GM12878 (cell line): ENCODE measurements around the gene NHS. TPM values are rescaled to one million over a fixed set of nuclear protein-coding genes. Genes with fewer than 3 reads are reported as not detected.

Experiments used
- ATAC-seq: fragments of 200-7000 bp; cut with Tn5 transposase; 3 replicates; pipeline ENCODE4 v1.9.1; 2020; ENCODE audit warnings: mild to moderate bottlenecking, moderate library complexity
- BruUV-seq: library from RNA; stranded (reverse); fragments of 400-500 nt; replicated peaks from 2 replicates; lab custom pipeline; 2021; lab: Mats Ljungman, UMichigan
- CTCF ChIA-PET: fragments of 300-600 bp; sonication (Branson Sonifier 250); formaldehyde crosslinking; extraction: SDS; loops from one replicate; lab custom pipeline; 2021; ENCODE audit warnings: inconsistent platforms; lab: Yijun Ruan, JAX
- POLR2A ChIA-PET: fragments of 350-600 bp; formaldehyde crosslinking; extraction: SDS; loops from one replicate; lab custom pipeline; 2021; ENCODE audit warnings: inconsistent platforms; lab: Charles Lee
- RAD21 ChIA-PET: fragments of 300-600 bp; sonication (Branson Sonifier 250); formaldehyde crosslinking; loops from one replicate; lab custom pipeline; 2023; ENCODE audit warnings: antibody characterized with exemption; ENCODE audit not compliant: unreplicated experiment; lab: Charles Lee
- SMC1A ChIA-PET: fragments of 300-600 bp; sonication (Branson Sonifier 250); formaldehyde crosslinking; loops from one replicate; lab custom pipeline; 2023; ENCODE audit not compliant: unreplicated experiment, uncharacterized antibody; lab: Charles Lee
- DNase-seq: peaks from one replicate; pipeline ENCODE4 v3.0.0-alpha.2; 2011; ENCODE audit warnings: low read depth, low spot score
- FAIRE-seq: peaks from 3 replicates; lab custom pipeline; 2011; peaks lifted over from hg19 to GRCh38; lab: Jason Lieb, UNC
- H2AFZ ChIP-seq: 2 replicates; pipeline ENCODE4 v1.6.0; 2011; ENCODE audit warnings: low read depth, low read length, control low read depth; ENCODE audit not compliant: control insufficient read depth
- H3K27ac ChIP-seq: 2 replicates; pipeline ENCODE4 v1.5.1; 2011; ENCODE audit warnings: control low read depth; ENCODE audit not compliant: control insufficient read depth, insufficient read depth
- H3K27me3 ChIP-seq, 2 experiments: replicated peaks in 1 of 2; 2 replicates each; pipeline versions ENCODE4 v1.6.0 to v1.6.1; 2011; ENCODE audit warnings: low read length in 1 of 2; ENCODE audit not compliant: control insufficient read depth in 2 of 2, insufficient read depth in 2 of 2
- H3K36me3 ChIP-seq, 2 experiments: 2 replicates each; pipeline ENCODE4 v1.5.1; 2011; ENCODE audit warnings: low read length in 1 of 2; ENCODE audit not compliant: control insufficient read depth in 2 of 2, insufficient read depth in 2 of 2
- H3K4me1 ChIP-seq: 2 replicates; pipeline ENCODE4 v1.6.1; 2011; ENCODE audit warnings: mild to moderate bottlenecking, low read length, moderate library complexity, mixed read lengths; ENCODE audit not compliant: control insufficient read depth, insufficient read depth
- H3K4me2 ChIP-seq: 2 replicates; pipeline ENCODE4 v1.6.0; 2011; ENCODE audit warnings: control low read depth; ENCODE audit not compliant: control insufficient read depth, insufficient read depth
- H3K4me3 ChIP-seq: fragments of 200-600 bp; sonication (generic); 2 replicates; pipeline ENCODE4 v1.5.1; 2016
- H3K79me2 ChIP-seq: 2 replicates; pipeline ENCODE4 v1.6.0; 2011; ENCODE audit warnings: low read length; ENCODE audit not compliant: control insufficient read depth, insufficient read depth
- H3K9ac ChIP-seq: 2 replicates; pipeline ENCODE4 v1.8.0; 2011; ENCODE audit warnings: low read length, control low read depth, mixed read lengths; ENCODE audit not compliant: control insufficient read depth, insufficient read depth
- H3K9me3 ChIP-seq: replicated peaks from 3 replicates; pipeline ENCODE4 v1.5.1; 2011; ENCODE audit warnings: mild to moderate bottlenecking, low read length; ENCODE audit not compliant: control insufficient read depth, insufficient read depth
- H4K20me1 ChIP-seq: 2 replicates; pipeline ENCODE4 v1.6.0; 2011; ENCODE audit not compliant: control insufficient read depth, insufficient read depth
- BMI1 ChIP-seq: fragments of 450-650 bp; IDR thresholded peaks from 2 replicates; pipeline ENCODE4 v1.6.1; 2016; ENCODE audit warnings: mild to moderate bottlenecking, moderate library complexity, borderline replicate concordance
- CREM ChIP-seq: IDR thresholded peaks from 2 replicates; pipeline ENCODE4 v1.6.1; 2014; ENCODE audit warnings: antibody characterized with exemption, low read depth
- EP300 ChIP-seq, 2 experiments: fragments of 150-350 bp in 1 of 2; IDR thresholded peaks; 2 replicates each; pipeline ENCODE4 v1.6.1; 2011 to 2012; ENCODE audit warnings: low read depth in 2 of 2, low read length in 2 of 2, borderline replicate concordance in 1 of 2, improper control_type of control experiment in 1 of 2, inconsistent platforms in 1 of 2; ENCODE audit not compliant: control insufficient read depth in 1 of 2
- IKZF2 ChIP-seq, 2 experiments: fragments of 450-650 bp; IDR thresholded peaks; 2 replicates each; pipeline ENCODE4 v1.6.1; 2017; ENCODE audit warnings: mild to moderate bottlenecking in 2 of 2, moderate library complexity in 2 of 2
- KAT2A ChIP-seq: conservative IDR thresholded peaks from 2 replicates; pipeline ENCODE4 v1.6.1; 2011; ENCODE audit warnings: low read depth, low read length; ENCODE audit not compliant: control insufficient read depth
- KLF5 ChIP-seq: fragments of 450-650 bp; IDR thresholded peaks from 2 replicates; pipeline ENCODE4 v1.6.1; 2014; ENCODE audit warnings: mild to moderate bottlenecking; ENCODE audit not compliant: partially characterized antibody
- NBN ChIP-seq: fragments of 450-650 bp; IDR thresholded peaks from 2 replicates; pipeline ENCODE4 v1.6.1; 2016
- POLR2AphosphoS2 ChIP-seq: IDR thresholded peaks from 2 replicates; pipeline ENCODE4 v1.6.1; 2011; ENCODE audit warnings: low read depth, mild to moderate bottlenecking, low read length, improper control_type of control experiment, moderate library complexity
- TBL1XR1 ChIP-seq: IDR thresholded peaks from 2 replicates; pipeline ENCODE4 v1.6.1; 2012; ENCODE audit warnings: low read depth, low read length, improper control_type of control experiment
- TCF3 ChIP-seq: IDR thresholded peaks from 2 replicates; pipeline ENCODE4 v1.6.1; 2012; ENCODE audit warnings: low read depth, mild to moderate bottlenecking, low read length, borderline replicate concordance; ENCODE audit not compliant: insufficient read depth
- YY1 ChIP-seq: IDR thresholded peaks from 2 replicates; pipeline ENCODE4 v1.6.1; 2011; ENCODE audit warnings: low read depth, mild to moderate bottlenecking, low read length
- WGBS: methylation state at CpG from one replicate; pipeline ENCODE4 v1.1.6; 2016; ENCODE audit warnings: low lambda C conversion rate; ENCODE audit not compliant: insufficient replicate concordance, insufficient coverage; ENCODE audit errors: missing lambda C conversion rate; 5-methylcytosine and 5-hydroxymethylcytosine counted together
- in situ Hi-C: fragments of 300-500 bp; cut with MboI; formaldehyde crosslinking; loops from 9 replicates; pipeline ENCODE4 v1.14.3; 2018; ENCODE audit warnings: mixed read lengths
- intact Hi-C: fragments of 100-400 bp; cut with micrococcal nuclease; formaldehyde crosslinking; loops from one replicate; pipeline ENCODE4 v1.14.2; 2022; ENCODE audit not compliant: unreplicated experiment
- polyA plus RNA-seq, 11 experiments: library from polyadenylated mRNA; depleted of rRNA in 4 of 11; unstranded in 6 of 11; stranded (reverse) in 5 of 11; fragments of >200 nt; fragmentation: Nextera tagmentation in 4 of 11; fragmentation: Illumina TruSeq in 1 of 11; extraction: Ambion mirVana in 4 of 11; extraction: Trizol in 1 of 11; gene quantifications; 1 replicate in 1 of 11; 2 replicates in 10 of 11; pipeline versions ENCODE4 v1.2.1 to v1.2.3, GENCODE V29; 2011 to 2016; ENCODE audit warnings: inconsistent platforms in 2 of 11, missing spikeins in 2 of 11, low read depth in 1 of 11
- total RNA-seq, 4 experiments: library from RNA; depleted of rRNA in 3 of 4; stranded (reverse); fragments of >200 nt in 3 of 4; fragmentation: Illumina TruSeq in 1 of 4; extraction: Trizol in 1 of 4; gene quantifications; 2 replicates each; pipeline versions ENCODE4 v1.2.1 to v1.2.3, GENCODE V29; 2013 to 2021
- TF ChIP-seq, protein P1 (sequence below): fragments of 450-650 bp; IDR thresholded peaks from 2 replicates; pipeline ENCODE4 v1.6.1; 2017; ENCODE audit warnings: low read depth, mild to moderate bottlenecking, moderate library complexity
- TF ChIP-seq, protein P2 (sequence below): fragments of 150-350 bp; IDR thresholded peaks from 2 replicates; pipeline ENCODE4 v1.6.1; 2014; ENCODE audit warnings: mild to moderate bottlenecking, low read depth, low read length
- TF ChIP-seq, protein P3 (sequence below): fragments of 450-650 bp; IDR thresholded peaks from 2 replicates; pipeline ENCODE4 v1.6.1; 2017; ENCODE audit warnings: borderline replicate concordance

NHS gene
- total and polyA plus RNA-seq, 10 of the 15 experiments (the other 5 are each of a cell fraction or from before 2014, with no cell fraction given) = under 0.01 to 0.07 (median 0.03) TPM; not detected in 7

DNA sequence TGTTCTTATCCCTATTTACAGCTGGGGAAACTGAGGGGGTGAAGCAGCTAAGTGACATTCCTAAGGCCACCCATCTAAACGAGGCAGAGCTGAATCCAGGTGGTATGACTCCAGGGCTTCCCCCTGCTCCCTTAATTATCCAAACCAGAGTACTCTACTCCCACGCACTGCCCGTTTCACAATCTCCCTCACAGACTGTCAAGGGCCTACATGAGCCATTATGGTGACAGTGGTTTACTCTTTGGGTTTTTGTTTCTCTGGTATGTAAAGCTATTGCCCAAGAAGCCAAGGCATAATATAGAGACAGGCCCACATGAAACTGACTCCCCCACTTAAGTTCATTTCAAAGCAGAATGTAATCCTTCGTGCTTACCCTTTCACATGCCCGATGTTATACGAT is 95.1 kb downstream of the NHS start:
- H3K9me3 ChIP-seq = no peaks in the 10 kb centered on the region
- ChIA-PET SMC1A (no interaction called here), RAD21 (no interaction called here), CTCF (no interaction called here), POLR2A (no interaction called here)
- no peaks in the 10 kb centered on the region for H3K36me3 ChIP-seq
- in situ Hi-C loops = no loop called here
- H3K27ac ChIP-seq = no peak overlapping the region
- H3K27me3 ChIP-seq = no peaks in the 10 kb centered on the region
- FAIRE-seq (no peak), ATAC-seq (no peak), DNase-seq (no peak)
- 54% methylated on average over 6 of the region's 6 CpGs for WGBS
- H3K4me3 ChIP-seq = no peak overlapping the region
- H4K20me1 ChIP-seq = no peaks in the 10 kb centered on the region
- intact Hi-C loops = no loop called here
- H3K4me2 ChIP-seq = no peak overlapping the region
- no peak overlapping the region for H3K9ac ChIP-seq
- no peaks in the 10 kb centered on the region for H3K79me2 ChIP-seq
- H3K4me1 ChIP-seq = no peaks in the 10 kb centered on the region
- TF ChIP-seq CREM = no peak
- no peak for TF ChIP-seq TCF3
- no peak overlapping the region for H2AFZ ChIP-seq
- BruUV-seq = no TSS peak

DNA sequence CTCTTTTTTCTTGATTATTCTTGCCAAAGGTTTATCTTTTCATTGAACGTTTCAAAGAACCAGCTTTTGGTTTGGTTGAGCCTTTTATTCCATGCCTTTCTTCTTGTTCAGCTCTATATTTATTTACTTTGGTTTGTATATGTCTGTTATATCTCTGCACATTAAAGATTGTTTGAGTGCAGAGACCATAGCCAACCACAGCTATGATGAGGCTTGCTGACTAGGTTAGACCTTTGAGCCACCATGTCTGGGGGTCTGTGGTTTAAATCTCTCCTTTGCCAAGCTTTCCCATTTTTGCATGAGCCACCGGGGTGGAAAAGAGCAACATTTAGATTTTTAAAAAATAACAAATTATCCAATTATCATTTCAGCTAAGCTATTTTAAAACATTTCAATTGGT is 96.1 kb downstream of the NHS start:
- Histone ChIP-seq H3K4me3 (no peak overlapping the region), H3K9me3 (no peaks in the 10 kb centered on the region), H3K4me2 (no peak overlapping the region), H3K9ac (no peak overlapping the region), H4K20me1 (no peaks in the 10 kb centered on the region), H3K27me3 (0 out of 4 replicates have a peak, but pooled peaks cover 0 to 1% of the 10 kb centered on the region in 2 experiments), H3K79me2 (no peaks in the 10 kb centered on the region), H3K4me1 (no peaks in the 10 kb centered on the region), H3K27ac (no peak overlapping the region), H3K36me3 (no peaks in the 10 kb centered on the region), H2AFZ (no peak overlapping the region)
- DNase-seq (no peak), FAIRE-seq (no peak), ATAC-seq (no peak)
- POLR2A ChIA-PET = no interaction called here
- SMC1A ChIA-PET = no interaction called here
- in situ Hi-C loops = no loop called here
- intact Hi-C loops = no loop called here
- BruUV-seq = no TSS peak
- WGBS = 13% methylated on average over 2 of the region's 2 CpGs
- CTCF ChIA-PET = interaction anchor here (0.9 to 1.3 kb wide), 2 partner anchors 14 to 17 kb away, joined by 3 read pairs; no protein-coding TSS in a partner anchor
- TF ChIP-seq TBL1XR1 = no peak
- TF ChIP-seq IKZF2 (IDR thresholded peaks at IDR 0.05) = no peak
- no peak for TF ChIP-seq KLF5
- no peak for TF ChIP-seq YY1
- TF ChIP-seq, protein P1, sequence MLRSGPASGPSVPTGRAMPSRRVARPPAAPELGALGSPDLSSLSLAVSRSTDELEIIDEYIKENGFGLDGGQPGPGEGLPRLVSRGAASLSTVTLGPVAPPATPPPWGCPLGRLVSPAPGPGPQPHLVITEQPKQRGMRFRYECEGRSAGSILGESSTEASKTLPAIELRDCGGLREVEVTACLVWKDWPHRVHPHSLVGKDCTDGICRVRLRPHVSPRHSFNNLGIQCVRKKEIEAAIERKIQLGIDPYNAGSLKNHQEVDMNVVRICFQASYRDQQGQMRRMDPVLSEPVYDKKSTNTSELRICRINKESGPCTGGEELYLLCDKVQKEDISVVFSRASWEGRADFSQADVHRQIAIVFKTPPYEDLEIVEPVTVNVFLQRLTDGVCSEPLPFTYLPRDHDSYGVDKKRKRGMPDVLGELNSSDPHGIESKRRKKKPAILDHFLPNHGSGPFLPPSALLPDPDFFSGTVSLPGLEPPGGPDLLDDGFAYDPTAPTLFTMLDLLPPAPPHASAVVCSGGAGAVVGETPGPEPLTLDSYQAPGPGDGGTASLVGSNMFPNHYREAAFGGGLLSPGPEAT = no peak
- TF ChIP-seq, protein P2, sequence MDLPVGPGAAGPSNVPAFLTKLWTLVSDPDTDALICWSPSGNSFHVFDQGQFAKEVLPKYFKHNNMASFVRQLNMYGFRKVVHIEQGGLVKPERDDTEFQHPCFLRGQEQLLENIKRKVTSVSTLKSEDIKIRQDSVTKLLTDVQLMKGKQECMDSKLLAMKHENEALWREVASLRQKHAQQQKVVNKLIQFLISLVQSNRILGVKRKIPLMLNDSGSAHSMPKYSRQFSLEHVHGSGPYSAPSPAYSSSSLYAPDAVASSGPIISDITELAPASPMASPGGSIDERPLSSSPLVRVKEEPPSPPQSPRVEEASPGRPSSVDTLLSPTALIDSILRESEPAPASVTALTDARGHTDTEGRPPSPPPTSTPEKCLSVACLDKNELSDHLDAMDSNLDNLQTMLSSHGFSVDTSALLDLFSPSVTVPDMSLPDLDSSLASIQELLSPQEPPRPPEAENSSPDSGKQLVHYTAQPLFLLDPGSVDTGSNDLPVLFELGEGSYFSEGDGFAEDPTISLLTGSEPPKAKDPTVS = no peak
- TF ChIP-seq, protein P3, sequence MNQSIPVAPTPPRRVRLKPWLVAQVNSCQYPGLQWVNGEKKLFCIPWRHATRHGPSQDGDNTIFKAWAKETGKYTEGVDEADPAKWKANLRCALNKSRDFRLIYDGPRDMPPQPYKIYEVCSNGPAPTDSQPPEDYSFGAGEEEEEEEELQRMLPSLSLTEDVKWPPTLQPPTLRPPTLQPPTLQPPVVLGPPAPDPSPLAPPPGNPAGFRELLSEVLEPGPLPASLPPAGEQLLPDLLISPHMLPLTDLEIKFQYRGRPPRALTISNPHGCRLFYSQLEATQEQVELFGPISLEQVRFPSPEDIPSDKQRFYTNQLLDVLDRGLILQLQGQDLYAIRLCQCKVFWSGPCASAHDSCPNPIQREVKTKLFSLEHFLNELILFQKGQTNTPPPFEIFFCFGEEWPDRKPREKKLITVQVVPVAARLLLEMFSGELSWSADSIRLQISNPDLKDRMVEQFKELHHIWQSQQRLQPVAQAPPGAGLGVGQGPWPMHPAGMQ = no peak
- TF ChIP-seq KAT2A = no peak
- TF ChIP-seq EP300 (IDR thresholded peaks at IDR 0.05; ENCODE audit: borderline replicate concordance in 1 of 2, control insufficient read depth in 1 of 2, low read depth in 2 of 2, low read length in 2 of 2) = no peak
- TF ChIP-seq POLR2AphosphoS2 = no peak
- no peak for TF ChIP-seq BMI1
- TF ChIP-seq NBN = no peak
- RAD21 ChIA-PET = no interaction called here
